GM18499 (cell line): ENCODE results near the gene SIGMAR1.

Experiments used
- ATAC-seq: cut with Tn5 transposase; IDR thresholded peaks from one replicate; pipeline ENCODE4 v1.9.1; 2021; ENCODE audit warnings: moderate number of reproducible peaks; ENCODE audit not compliant: insufficient read depth, unreplicated experiment

Gene SIGMAR1

GRCh38 chr9:34637356-34638137 is at the start of gene SIGMAR1:
TSS of gene SIGMAR1 (minus strand) at chr9:34637787. CDS start at chr9:34637697, 90 bp downstream.
- ATAC-seq: peak; percentile 41

GRCh38 chr9:34686732-34687131 is 49.1 kb upstream of the SIGMAR1 start:
- ATAC-seq: no peak

GRCh38 chr9:34686231-34686630 is 48.6 kb upstream of the SIGMAR1 start:
- no peak for ATAC-seq

- no peak for ATAC-seq
These were observed 48.0 kb upstream of the SIGMAR1 start for GRCh38 chr9:34685591-34685990.

GRCh38 chr9:34684816-34685215 is 47.2 kb upstream of the SIGMAR1 start:
- ATAC-seq: no peak

- ATAC-seq: no peak
These were observed 46.6 kb upstream of the SIGMAR1 start for GRCh38 chr9:34684145-34684544.

- ATAC-seq: no peak
These were observed 38.3 kb upstream of the SIGMAR1 start for GRCh38 chr9:34675869-34676268.

- ATAC-seq: no peak
These were observed 37.6 kb upstream of the SIGMAR1 start for GRCh38 chr9:34675048-34675714.

- ATAC-seq: no peak
These were observed 36.9 kb upstream of the SIGMAR1 start for GRCh38 chr9:34674440-34674839.

GRCh38 chr9:34671307-34671706 is 33.7 kb upstream of the SIGMAR1 start:
- ATAC-seq: no peak

- ATAC-seq: no peak
These were observed 32.4 kb upstream of the SIGMAR1 start for GRCh38 chr9:34669809-34670562.

GRCh38 chr9:34665381-34666250 is 28.0 kb upstream of the SIGMAR1 start:
- ATAC-seq: peak; percentile 43

- ATAC-seq: peak; percentile 13
These were observed 27.4 kb upstream of the SIGMAR1 start for GRCh38 chr9:34665067-34665380.

GRCh38 chr9:34664281-34665066 is 26.9 kb upstream of the SIGMAR1 start:
- no peak for ATAC-seq

GRCh38 chr9:34663303-34663605 is 25.7 kb upstream of the SIGMAR1 start:
- ATAC-seq: no peak

GRCh38 chr9:34662526-34663302 is 25.1 kb upstream of the SIGMAR1 start, which contains the start of gene CCL27:
TSS of gene CCL27 (minus strand) at chr9:34662657. CDS start at chr9:34662633, 24 bp downstream.
- no peak for ATAC-seq

- no peak for ATAC-seq
These were observed 22.1 kb upstream of the SIGMAR1 start for GRCh38 chr9:34659592-34660253.

- no peak for ATAC-seq
These were observed 20.9 kb upstream of the SIGMAR1 start for GRCh38 chr9:34658461-34658860.
